Tibial nerve (tissue), 4 donors: ENCODE data around the gene PPP1R1B. TPM values are rescaled to one million over a fixed set of nuclear protein-coding genes. Genes with fewer than 3 reads are reported as not detected.
A peak's percentile ranks its signal among the peaks of the same experiment; 100 is the strongest.

Experiments used
- DNase-seq, 2 donors: peaks; one replicate each; pipeline ENCODE4 v3.0.0-alpha.2; 2019; ENCODE audit warnings: low spot score in 2 of 2
- H3K27ac ChIP-seq, 4 donors: fragments of 200-600 bp; sonication (generic) in 3 of 4; one replicate each; pipeline ENCODE4 v1.5.1; 2017 to 2019; ENCODE audit warnings: mild to moderate bottlenecking in 1 of 4
- H3K27me3 ChIP-seq, 2 donors: fragments of 200-600 bp; sonication (generic) in 1 of 2; one replicate each; pipeline versions ENCODE4 v1.5.1 to v1.6.0; 2017 to 2019
- H3K36me3 ChIP-seq, 3 donors: fragments of 200-600 bp; sonication (generic); one replicate each; pipeline ENCODE4 v1.5.1; 2018 to 2019
- H3K4me1 ChIP-seq, 4 donors: fragments of 200-600 bp; sonication (generic) in 3 of 4; one replicate each; pipeline ENCODE4 v1.5.1; 2017 to 2019
- H3K4me3 ChIP-seq, 4 donors: fragments of 200-600 bp; sonication (generic) in 3 of 4; one replicate each; pipeline ENCODE4 v1.5.1; 2017 to 2019; ENCODE audit warnings: mild to moderate bottlenecking in 1 of 4, moderate library complexity in 1 of 4
- H3K9me3 ChIP-seq, 4 donors: fragments of 200-600 bp; sonication (generic) in 3 of 4; one replicate each; pipeline ENCODE4 v1.5.1; 2017 to 2019
- CTCF ChIP-seq, 5 experiments: fragments of 200-600 bp in 3 of 5; fragments of 450-650 bp in 2 of 5; sonication (generic) in 3 of 5; IDR thresholded peaks; one replicate each; pipeline ENCODE4 v1.5.1; 2016 to 2019; ENCODE audit warnings: antibody characterized with exemption in 5 of 5, mild to moderate bottlenecking in 3 of 5, moderate library complexity in 2 of 5
- EP300 ChIP-seq, 2 donors: sonication (generic); formaldehyde crosslinking; IDR thresholded peaks; one replicate each; pipeline ENCODE4 v1.6.1; 2017; ENCODE audit warnings: antibody characterized with exemption in 2 of 2, mild to moderate bottlenecking in 1 of 2
- POLR2A ChIP-seq, 2 donors: fragments of 450-650 bp; IDR thresholded peaks; one replicate each; pipeline ENCODE4 v1.6.1; 2017; ENCODE audit warnings: antibody characterized with exemption in 2 of 2, mild to moderate bottlenecking in 2 of 2, moderate library complexity in 2 of 2
- WGBS, 2 donors: methylation state at CpG; one replicate each; pipeline ENCODE4 v1.1.5; 2018; 5-methylcytosine and 5-hydroxymethylcytosine counted together
- total RNA-seq, 4 donors: library from RNA; depleted of rRNA; stranded (reverse); fragments of >200 nt; gene quantifications; one replicate each; pipeline ENCODE4 v1.1.0, GENCODE V29; 2016

PPP1R1B gene
- total RNA-seq, 4 donors from 2014 or later = 10.4 to 20.4 (median 12.7) TPM

- TF ChIP-seq POLR2A (IDR thresholded peaks at IDR 0.05) (no peak), CTCF (IDR thresholded peaks at IDR 0.05) (no peak), EP300 (IDR thresholded peaks at IDR 0.05) (no peak)
Observed at GRCh38 chr17:39629494-39629880, 2.7 kb downstream of the PPP1R1B start.

GRCh38 chr17:39629898-39630297, 3.1 kb downstream of the PPP1R1B start:
- no peaks in the 10 kb centered on the region for H3K36me3 ChIP-seq
- no peak for DNase-seq
- no peak for TF ChIP-seq CTCF (IDR thresholded peaks at IDR 0.05)
- TF ChIP-seq EP300 (IDR thresholded peaks at IDR 0.05) = no peak
- TF ChIP-seq POLR2A (IDR thresholded peaks at IDR 0.05) = no peak
- H3K4me3 ChIP-seq = no peak overlapping the region
- peak overlapping the region in 1 of 4 donors; percentile 50 for H3K27ac ChIP-seq
- H3K9me3 ChIP-seq = no peaks in the 10 kb centered on the region
- H3K27me3 ChIP-seq = peaks cover 7 to 56% of the 10 kb centered on the region in 2 donors
- WGBS, 2 donors = 72 to 76% methylated on average over 11 to 12 of the region's 12 CpGs
- peaks cover 0 to 62% (median 23%) of the 10 kb centered on the region in 4 donors for H3K4me1 ChIP-seq

More at GRCh38 chr17:39629494-39629880, 2.7 kb downstream of the PPP1R1B start:
- DNase-seq = no peak
- Histone ChIP-seq H3K4me3 (no peak overlapping the region), H3K4me1 (peaks cover 0 to 60% (median 23%) of the 10 kb centered on the region in 4 donors), H3K27ac (peak overlapping the region in 1 of 4 donors; percentile 50), H3K9me3 (no peaks in the 10 kb centered on the region), H3K27me3 (peaks cover 7 to 59% of the 10 kb centered on the region in 2 donors), H3K36me3 (no peaks in the 10 kb centered on the region)
- 55 to 61% methylated on average over 3 of the region's 3 CpGs for WGBS, 2 donors

GRCh38 chr17:39631403-39631802, 4.7 kb downstream of the PPP1R1B start:
- Histone ChIP-seq H3K36me3 (no peaks in the 10 kb centered on the region), H3K27me3 (peaks cover 7 to 41% of the 10 kb centered on the region in 2 donors), H3K9me3 (no peaks in the 10 kb centered on the region), H3K27ac (peak overlapping the region in 3 of 4 donors; percentile 64 to 88 (median 82)), H3K4me1 (peaks cover 0 to 62% (median 24%) of the 10 kb centered on the region in 4 donors), H3K4me3 (no peak overlapping the region)
- no peak for DNase-seq
- whole genome bisulfite sequencing, 2 donors = 50% methylated on average over 6 of the region's 6 CpGs
- TF ChIP-seq CTCF (IDR thresholded peaks at IDR 0.05) = no peak
- no peak for TF ChIP-seq EP300 (IDR thresholded peaks at IDR 0.05)
- no peak for TF ChIP-seq POLR2A (IDR thresholded peaks at IDR 0.05)

GRCh38 chr17:39632153-39632941, 5.6 kb downstream of the PPP1R1B start:
- Histone ChIP-seq H3K4me3 (no peak overlapping the region), H3K4me1 (peaks cover 0 to 57% (median 19%) of the 10 kb centered on the region in 4 donors), H3K27me3 (peaks cover 0 to 31% of the 10 kb centered on the region in 2 donors), H3K36me3 (no peaks in the 10 kb centered on the region), H3K27ac (peak overlapping the region; percentile 60 to 88 (median 73)), H3K9me3 (no peaks in the 10 kb centered on the region)
- WGBS, 2 donors = 34 to 42% methylated on average over 13 of the region's 13 CpGs
- TF ChIP-seq EP300 (IDR thresholded peaks at IDR 0.05) (no peak), CTCF (IDR thresholded peaks at IDR 0.05) (peak in 1 of 5 experiments; percentile 9), POLR2A (IDR thresholded peaks at IDR 0.05) (no peak)
- DNase-seq = no peak

GRCh38 chr17:39633570-39634183, 6.9 kb downstream of the PPP1R1B start:
- Histone ChIP-seq H3K4me1 (peaks cover 0 to 66% (median 28%) of the 10 kb centered on the region in 4 donors), H3K27me3 (peaks cover 0 to 18% of the 10 kb centered on the region in 2 donors), H3K27ac (peak overlapping the region; percentile 60 to 88 (median 73)), H3K36me3 (no peaks in the 10 kb centered on the region), H3K4me3 (no peak overlapping the region), H3K9me3 (no peaks in the 10 kb centered on the region)
- 66 to 75% methylated on average over 7 to 8 of the region's 8 CpGs for WGBS, 2 donors
- DNase-seq = no peak
- TF ChIP-seq EP300 (IDR thresholded peaks at IDR 0.05) (no peak), POLR2A (IDR thresholded peaks at IDR 0.05) (no peak), CTCF (IDR thresholded peaks at IDR 0.05) (no peak)
